K562 (cell line): ENCODE measurements around the gene IGSF3. TPM values are rescaled to one million over a fixed set of nuclear protein-coding genes. Genes with fewer than 3 reads are reported as not detected.

Experiments used
- BACH1 ChIP-seq: fragments of 200-800 bp; sonication (Bioruptor generic); IDR thresholded peaks from 2 replicates; pipeline ENCODE4 v1.6.1; 2016; ENCODE audit warnings: missing genetic modification characterization, missing compliant biosample characterization
- BDP1 ChIP-seq: IDR thresholded peaks from 3 replicates; pipeline ENCODE4 v1.6.1; 2011; ENCODE audit not compliant: insufficient read length, insufficient read depth
- CTBP1 ChIP-seq: fragments of 450-650 bp; IDR thresholded peaks from 2 replicates; pipeline ENCODE4 v1.6.1; 2016; ENCODE audit warnings: borderline replicate concordance
- CXXC5 ChIP-seq: fragments of 250-450 bp; sonication (Bioruptor Pico); IDR thresholded peaks from 2 replicates; pipeline ENCODE4 v1.8.0; 2022; ENCODE audit warnings: inconsistent platforms, mild to moderate bottlenecking, moderate library complexity
- DMBX1 ChIP-seq: fragments of 250-450 bp; sonication (Bioruptor Pico); IDR thresholded peaks from 2 replicates; pipeline ENCODE4 v1.8.0; 2022; ENCODE audit warnings: inconsistent platforms, mild to moderate bottlenecking, moderate library complexity, borderline replicate concordance
- E2F6 ChIP-seq, 2 experiments: IDR thresholded peaks; 2 replicates each; pipeline ENCODE4 v1.6.1; 2011; ENCODE audit warnings: borderline replicate concordance in 1 of 2, control low read depth in 1 of 2, low read depth in 1 of 2, low read length in 1 of 2, mild to moderate bottlenecking in 1 of 2, mixed read lengths in 1 of 2, moderate library complexity in 1 of 2; ENCODE audit not compliant: insufficient read depth in 1 of 2, insufficient read length in 1 of 2, poor library complexity in 1 of 2, severe bottlenecking in 1 of 2; ENCODE audit errors: extremely low read depth in 1 of 2
- EHMT2 ChIP-seq: fragments of 450-650 bp; IDR thresholded peaks from 2 replicates; pipeline ENCODE4 v1.6.1; 2018; ENCODE audit warnings: antibody characterized with exemption
- GATAD2B ChIP-seq: fragments of 450-650 bp; IDR thresholded peaks from 2 replicates; pipeline ENCODE4 v1.6.1; 2017; ENCODE audit warnings: mild to moderate bottlenecking, borderline replicate concordance
- HBP1 ChIP-seq: fragments of 450-650 bp; formaldehyde crosslinking; IDR thresholded peaks from 2 replicates; pipeline ENCODE4 v1.4.0; 2022; ENCODE audit warnings: missing genetic modification characterization
- HDAC2 ChIP-seq: fragments of 450-650 bp; IDR thresholded peaks from 2 replicates; pipeline ENCODE4 v1.6.1; 2016; ENCODE audit warnings: mild to moderate bottlenecking
- JUND ChIP-seq, 2 experiments: IDR thresholded peaks; 2 replicates in 1 of 2; 3 replicates in 1 of 2; pipeline ENCODE4 v1.6.1; 2011; ENCODE audit warnings: borderline replicate concordance in 2 of 2, low read depth in 2 of 2, low read length in 2 of 2, improper control_type of control experiment in 1 of 2, missing biosample characterization in 1 of 2, missing genetic modification characterization in 1 of 2, missing genetic modification reagents in 1 of 2
- LARP7 ChIP-seq: fragments of 450-650 bp; IDR thresholded peaks from 2 replicates; pipeline ENCODE4 v1.6.1; 2016
- LEF1 ChIP-seq: fragments of 450-650 bp; IDR thresholded peaks from 2 replicates; pipeline ENCODE4 v1.6.1; 2016; ENCODE audit warnings: mild to moderate bottlenecking
- NFXL1 ChIP-seq: fragments of 450-650 bp; formaldehyde crosslinking; IDR thresholded peaks from 2 replicates; pipeline ENCODE4 v1.4.0; 2021; ENCODE audit warnings: mild to moderate bottlenecking
- NRF1 ChIP-seq, 2 experiments: fragments of 450-650 bp; IDR thresholded peaks in 1 of 2; conservative IDR thresholded peaks in 1 of 2; 2 replicates each; pipeline ENCODE4 v1.6.1; 2014; ENCODE audit warnings: mild to moderate bottlenecking in 2 of 2
- SAP30 ChIP-seq: fragments of 200-600 bp; sonication (generic); IDR thresholded peaks from 2 replicates; pipeline ENCODE4 v1.6.1; 2012; ENCODE audit warnings: borderline replicate concordance, low read depth, mild to moderate bottlenecking, moderate library complexity, low read length, control low read depth, inconsistent platforms; ENCODE audit not compliant: insufficient read depth, poor library complexity, severe bottlenecking
- STAT5B ChIP-seq: fragments of 250-450 bp; sonication (Bioruptor Pico); IDR thresholded peaks from 2 replicates; pipeline ENCODE4 v1.8.0; 2021; ENCODE audit warnings: mild to moderate bottlenecking, inconsistent platforms
- THRB ChIP-seq: fragments of 450-650 bp; formaldehyde crosslinking; conservative IDR thresholded peaks from 2 replicates; pipeline ENCODE4 v1.4.0; 2022; ENCODE audit warnings: mild to moderate bottlenecking, missing genetic modification characterization
- ZBTB12 ChIP-seq: fragments of 250-450 bp; sonication (Bioruptor Pico); IDR thresholded peaks from 2 replicates; pipeline ENCODE4 v1.4.0; 2020
- ZNF24 ChIP-seq: fragments of 450-650 bp; IDR thresholded peaks from 2 replicates; pipeline ENCODE4 v1.6.1; 2016
- ZNF280A ChIP-seq: fragments of 450-650 bp; IDR thresholded peaks from 2 replicates; pipeline ENCODE4 v1.6.1; 2018; ENCODE audit warnings: mild to moderate bottlenecking, low read depth; ENCODE audit not compliant: partially characterized antibody
- polyA plus RNA-seq, 8 experiments: library from polyadenylated mRNA; depleted of rRNA in 4 of 8; stranded (reverse) in 5 of 8; unstranded in 3 of 8; fragments of >200 nt; fragmentation: Nextera tagmentation in 2 of 8; fragmentation: Illumina TruSeq in 1 of 8; extraction: Ambion mirVana in 2 of 8; extraction: Trizol in 1 of 8; gene quantifications; 2 replicates each; pipeline versions ENCODE4 v1.2.1 to v1.2.3, GENCODE V29; 2011 to 2014; ENCODE audit warnings: inconsistent platforms in 1 of 8, missing spikeins in 1 of 8
- total RNA-seq, 7 experiments: library from RNA; depleted of rRNA in 6 of 7; stranded (reverse); fragments of >200 nt in 6 of 7; fragmentation: Illumina TruSeq in 2 of 7; extraction: Trizol in 2 of 7; gene quantifications; 2 replicates each; pipeline versions ENCODE4 v1.2.1 to v1.2.3, GENCODE V29; 2011 to 2021; ENCODE audit warnings: low replicate concordance in 1 of 7

The IGSF3 gene
- total and polyA plus RNA-seq, 9 of the 15 experiments (the other 6 are each of a cell fraction or from before 2014, with no cell fraction given) = 1.1 to 15.0 (median 8.3) TPM

- TF ChIP-seq E2F6 (IDR thresholded peaks at IDR 0.05; ENCODE audit: borderline replicate concordance in 1 of 2, extremely low read depth in 1 of 2, insufficient read depth in 1 of 2, insufficient read length in 1 of 2, low read depth in 1 of 2, low read length in 1 of 2, poor library complexity in 1 of 2, severe bottlenecking in 1 of 2) = peak in 1 of 2 experiments; percentile 79
- TF ChIP-seq NFXL1 (CRISPR knock-in tag) = no peak
- peak; percentile 56; the same call in 1 of the 2 replicates for TF ChIP-seq LEF1
- no peak for TF ChIP-seq STAT5B (CRISPR knock-in tag)
- no peak for TF ChIP-seq THRB (CRISPR knock-in tag)
- TF ChIP-seq SAP30 = no peak
- TF ChIP-seq EHMT2 = peak; percentile 72
- peak; percentile 27; the same call in 1 of the 2 replicates for TF ChIP-seq ZNF24
- peak; percentile 47; the same call in 1 of the 2 replicates for TF ChIP-seq LARP7
- peak; percentile 55; the same call in 1 of the 2 replicates for TF ChIP-seq DMBX1 (CRISPR knock-in tag)
- TF ChIP-seq GATAD2B = no peak
- peak; percentile 31; the same call in 1 of the 2 replicates for TF ChIP-seq CXXC5 (CRISPR knock-in tag)
- 0 out of 2 replicates have a peak, but pooled peaks have one; percentile 7 for TF ChIP-seq HBP1 (CRISPR knock-in tag)
- 0 out of 2 replicates have a peak, but pooled peaks have one; percentile 21 for TF ChIP-seq CTBP1
- peak; percentile 80 to 82 for TF ChIP-seq NRF1 (conservative IDR thresholded peaks at IDR 0.05 in 1 of 2, IDR thresholded peaks at IDR 0.05 in 1 of 2)
- TF ChIP-seq ZNF280A = no peak
- TF ChIP-seq HDAC2 = peak; percentile 62
- no peak for TF ChIP-seq BACH1 (tag)
- no peak for TF ChIP-seq BDP1
- TF ChIP-seq JUND (IDR thresholded peaks at IDR 0.05; ENCODE audit: borderline replicate concordance, low read depth, low read length) = peak; percentile 81
- peak; percentile 79; the same call in 2 of the 3 replicates for TF ChIP-seq JUND (tag; IDR thresholded peaks at IDR 0.05; ENCODE audit: borderline replicate concordance, low read depth, low read length)
- TF ChIP-seq ZBTB12 (CRISPR knock-in tag) = no peak
These were observed 111.1 kb downstream of the IGSF3 start (continued) for GRCh38 chr1:116556289-116557006.
